ENCODE results near the gene DUSP23.
A peak's percentile ranks its signal among the peaks of the same experiment; 100 is the strongest.

Gene DUSP23

DNA sequence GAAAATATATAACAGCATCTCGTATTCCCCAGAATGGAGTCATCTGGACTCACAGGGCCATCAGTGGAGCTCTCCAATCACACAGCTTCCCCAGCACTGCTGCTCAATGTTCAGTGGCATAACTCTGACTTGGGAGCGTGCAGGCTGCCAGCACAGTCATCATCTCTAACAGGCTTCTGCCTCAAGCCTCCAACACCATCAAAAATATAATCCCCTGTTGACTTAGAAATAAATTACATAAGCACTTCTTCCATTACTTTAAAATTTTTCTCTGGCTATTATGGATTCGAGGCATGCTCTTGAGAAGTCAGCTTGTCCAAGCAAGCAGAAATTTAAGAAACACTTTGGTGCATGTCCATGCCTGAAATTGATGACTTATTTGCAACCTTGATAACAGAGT, 6.2 kb downstream of the DUSP23 start:
- FAIRE-seq = no peak

DNA sequence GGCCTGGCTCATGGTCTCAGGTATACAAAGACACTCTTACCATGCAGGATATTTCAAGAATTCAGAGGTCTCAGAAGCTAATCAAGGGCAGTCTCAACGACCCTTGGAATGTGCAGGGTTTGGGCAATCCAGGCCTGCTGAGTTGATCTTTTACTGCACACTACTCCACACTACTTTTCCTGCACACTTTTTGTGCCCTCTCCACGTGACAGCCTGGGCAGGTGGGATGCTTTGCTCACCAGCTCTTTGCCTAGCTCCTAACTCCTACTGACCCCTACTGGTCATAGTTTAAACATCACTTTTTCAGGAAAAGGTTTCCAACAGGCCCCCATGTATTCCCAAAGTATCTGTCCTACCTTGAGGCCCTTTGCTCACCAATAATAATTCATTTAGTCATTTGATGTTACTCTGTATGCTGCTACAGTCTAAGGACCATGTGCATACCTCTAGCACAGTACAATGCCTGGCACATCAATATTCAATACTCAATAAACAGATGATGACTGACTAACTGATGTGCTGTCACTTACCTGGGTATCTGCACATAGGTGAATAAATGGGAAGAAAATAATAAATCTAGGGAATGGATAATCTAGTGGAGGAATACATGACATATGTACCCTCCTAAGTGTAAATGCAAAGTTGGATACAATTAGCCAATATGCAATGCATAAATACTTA, 9.6 kb downstream of the DUSP23 start:
- FAIRE-seq = no peak

DNA sequence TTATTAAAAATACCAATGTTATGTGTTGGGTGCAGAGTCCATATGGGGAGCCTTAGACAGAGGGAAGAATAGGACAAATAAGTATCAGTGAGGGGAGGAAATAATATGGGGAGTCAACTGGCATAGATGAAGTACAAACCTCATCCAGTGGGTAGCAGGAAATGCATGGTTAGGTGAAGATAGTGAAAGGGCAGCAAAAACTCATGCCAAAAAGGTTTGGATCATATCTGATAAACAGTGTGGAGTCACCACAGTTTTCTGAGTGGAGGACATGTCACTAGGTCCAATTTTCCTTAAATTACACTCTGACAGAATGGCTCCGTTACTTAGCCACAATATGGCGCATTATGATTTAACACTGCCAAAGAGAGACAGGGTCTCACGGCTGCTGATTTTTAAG, 10.3 kb downstream of the DUSP23 start:
- FAIRE-seq = no peak

DNA sequence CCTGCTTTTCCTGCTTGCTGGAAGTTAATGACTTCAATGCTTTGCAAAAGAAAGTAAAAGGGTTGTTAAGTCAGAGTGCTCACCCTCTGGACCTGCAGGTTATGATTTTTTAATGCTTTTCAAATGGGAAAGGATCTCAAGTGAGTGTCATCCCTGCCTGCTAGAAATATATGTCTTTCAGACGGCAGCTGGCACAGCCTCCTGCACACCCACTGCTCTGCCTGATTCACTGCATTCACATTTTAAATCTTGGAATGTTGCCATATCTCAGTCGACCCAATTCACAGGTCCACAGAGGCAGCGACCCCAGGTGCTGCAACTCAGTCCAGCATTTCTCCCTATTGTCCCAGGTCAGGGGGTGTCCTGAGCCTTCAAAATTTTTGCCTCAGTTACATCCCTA, 10.7 kb downstream of the DUSP23 start:
- no peak for FAIRE-seq

DNA sequence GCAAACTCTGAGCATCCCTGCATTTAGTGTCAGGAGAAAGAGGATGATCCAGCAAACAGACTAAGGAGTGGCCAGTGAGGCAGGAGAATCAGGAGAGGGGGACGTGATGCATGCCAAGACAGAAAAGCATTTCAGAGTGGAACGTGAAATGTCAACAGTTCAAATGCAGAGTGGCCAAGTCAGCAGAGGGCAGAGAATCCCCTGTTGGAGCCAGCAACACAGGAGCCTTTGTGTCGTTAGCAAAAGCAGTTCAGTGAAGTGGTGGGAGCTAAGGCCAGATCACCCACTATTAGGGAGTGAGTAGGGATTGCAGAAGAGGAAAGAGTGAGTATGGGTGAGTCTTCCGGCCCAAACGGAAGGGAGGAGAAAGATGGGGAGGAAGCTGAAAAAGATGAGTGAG, 14.8 kb downstream of the DUSP23 start:
- FAIRE-seq = no peak

DNA sequence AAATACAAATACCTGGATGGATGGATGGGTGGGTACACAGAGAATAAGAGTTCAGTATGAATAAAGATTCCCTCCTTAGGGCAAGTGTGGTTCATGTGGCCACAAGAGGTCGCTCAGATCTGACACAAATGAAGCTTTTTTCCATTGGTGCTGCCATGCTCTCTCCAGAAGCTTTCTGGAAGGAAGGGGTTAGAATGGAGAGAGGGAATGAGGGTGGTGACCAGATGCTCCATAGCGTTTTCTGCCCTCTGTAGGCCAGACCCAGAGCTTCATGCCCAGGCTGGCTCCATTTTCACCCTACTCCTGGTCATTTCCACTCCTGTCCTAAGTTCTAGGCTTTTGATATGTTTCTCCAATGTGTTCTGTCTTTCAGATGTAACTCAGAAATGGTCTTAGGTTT, 18.1 kb downstream of the DUSP23 start:
- FAIRE-seq = peak; percentile 95

DNA sequence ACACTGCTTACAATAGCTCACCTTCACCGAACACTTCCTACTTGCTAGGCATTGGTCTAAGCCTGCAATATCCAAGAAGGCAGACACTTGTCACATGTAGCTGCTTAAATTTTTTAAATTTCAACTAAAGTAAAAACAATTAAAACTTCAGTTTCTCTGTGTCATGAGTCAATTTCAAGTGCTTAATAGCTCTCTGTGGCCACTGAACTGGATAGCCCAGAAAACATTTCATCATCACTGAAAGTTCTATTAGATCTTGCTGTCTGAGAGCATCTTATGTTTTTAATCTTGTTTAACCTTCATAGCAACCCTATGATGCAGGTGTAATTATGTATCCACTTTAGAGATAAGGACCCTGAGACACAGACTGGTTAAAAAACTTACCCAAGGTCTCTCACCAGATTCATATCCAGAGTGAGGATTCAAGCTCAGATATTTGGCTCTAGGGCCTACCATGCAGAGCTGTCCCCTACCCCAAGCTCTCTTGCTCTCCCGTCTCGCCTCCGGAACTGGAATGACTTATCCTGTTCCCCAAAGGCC, 18.8 kb downstream of the DUSP23 start:
- FAIRE-seq = no peak

DNA sequence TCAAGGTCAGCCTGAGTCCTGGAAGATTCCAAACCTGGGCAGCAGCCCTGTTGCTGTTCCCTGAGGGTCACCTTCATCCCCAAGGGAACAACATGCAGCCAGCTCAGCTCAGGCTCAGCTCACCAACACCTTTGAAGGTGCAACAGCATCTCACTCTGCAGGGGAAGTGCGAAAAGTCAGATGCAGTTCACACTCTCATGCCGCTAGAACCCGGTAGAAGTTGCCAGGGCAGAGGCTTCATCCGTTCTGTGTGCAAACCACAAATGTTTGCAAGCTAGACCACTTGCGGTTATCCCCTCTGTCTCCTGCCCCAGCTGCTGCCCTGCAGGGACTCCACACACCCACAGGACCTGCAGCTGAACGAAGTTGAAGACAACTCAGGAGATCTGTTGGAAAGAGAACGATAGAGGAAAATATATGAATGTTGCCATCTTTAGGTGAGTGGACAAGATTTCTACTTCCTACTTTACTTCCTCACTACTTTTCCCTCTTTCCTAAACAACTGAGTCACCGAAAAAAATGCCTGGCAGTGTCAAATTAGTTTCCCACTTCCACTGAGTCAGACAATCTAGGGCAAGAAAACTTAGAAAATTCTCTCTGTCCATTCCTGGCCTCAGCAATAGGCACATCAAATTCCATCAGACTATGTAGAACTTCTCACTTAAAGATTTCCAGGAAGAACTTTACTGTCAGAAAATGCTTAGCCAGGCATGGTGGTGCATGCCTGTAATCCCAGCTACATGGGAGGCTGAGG, 19.6 kb downstream of the DUSP23 start:
- no peak for FAIRE-seq

DNA sequence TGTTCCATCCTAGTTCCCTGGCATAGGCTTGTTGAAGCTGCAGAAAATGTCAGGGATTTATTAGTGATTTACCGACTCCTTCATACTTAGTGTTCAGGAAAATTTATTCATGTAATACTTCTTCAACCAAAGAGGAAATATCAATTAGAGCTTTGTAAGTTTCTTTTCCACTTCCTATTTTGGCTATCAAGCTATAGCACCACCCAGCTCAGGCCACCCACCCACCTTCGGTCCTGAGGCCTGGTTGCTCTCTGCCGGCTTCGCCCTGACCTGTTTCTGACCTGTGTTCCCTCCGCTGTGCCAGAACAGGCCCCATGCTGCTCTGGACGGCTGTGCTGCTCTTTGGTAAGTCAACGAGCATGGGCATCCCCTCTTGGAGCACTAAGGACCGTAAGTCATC, 21.3 kb downstream of the DUSP23 start, which contains the start of gene FCRL6:
Gene FCRL6 (plus strand): TSS at position 250 of the 400 bp plus-strand sequence. CDS start 65 bp downstream, at position 315.
- FAIRE-seq = no peak

DNA sequence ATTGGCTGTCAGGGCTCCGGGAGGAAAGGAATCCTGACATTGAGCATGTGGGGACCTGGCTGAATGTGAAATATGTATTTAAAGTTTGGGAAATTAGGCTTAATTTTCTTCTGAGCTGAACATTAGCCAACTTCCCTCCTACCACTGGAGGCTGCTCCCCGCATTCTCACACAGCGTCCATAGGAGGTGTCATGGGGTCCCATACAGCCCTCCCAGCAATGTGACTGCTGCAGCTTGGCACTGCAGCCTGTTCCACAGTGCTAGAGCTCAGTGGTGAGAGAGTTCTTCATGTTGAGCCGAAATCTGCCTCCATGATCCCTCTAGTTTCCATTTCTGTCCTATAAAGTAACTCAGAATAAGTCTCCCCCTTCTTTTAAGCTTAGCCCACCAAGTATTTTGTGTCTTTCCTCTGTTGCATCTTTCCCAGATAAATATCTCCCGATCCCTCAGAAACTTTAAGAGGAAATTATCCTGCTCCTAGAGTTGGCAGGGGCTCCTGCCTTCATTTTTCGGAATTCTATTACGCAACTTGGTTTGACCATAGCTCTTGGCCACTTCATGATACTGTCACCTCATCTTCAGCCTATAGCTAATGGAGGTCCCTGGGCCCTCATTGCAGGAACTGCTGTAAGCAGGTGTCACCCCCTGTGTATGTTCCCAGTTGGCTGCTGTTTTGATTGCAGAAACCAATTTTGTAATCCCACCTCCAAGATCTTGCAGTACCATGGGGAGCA, 23.4 kb downstream of the DUSP23 start:
- FAIRE-seq = no peak

DNA sequence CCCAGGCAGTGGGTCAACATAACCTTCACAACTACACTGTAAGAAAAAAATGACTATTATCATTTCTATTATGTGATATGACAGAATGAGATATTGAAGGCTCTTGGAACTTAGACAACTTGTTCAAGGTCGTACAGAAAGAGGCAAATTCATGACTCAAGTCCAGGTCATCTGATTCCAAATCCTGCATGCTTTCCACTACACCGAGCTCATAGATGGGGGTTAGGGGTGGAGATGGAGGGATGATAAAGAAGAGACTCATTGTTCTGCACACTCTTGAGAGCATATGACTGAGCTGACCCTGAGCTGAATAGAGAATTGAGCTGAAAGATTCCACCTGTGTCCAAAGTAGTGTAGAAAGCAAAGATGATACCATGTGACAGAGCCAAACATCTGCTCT, 24.2 kb downstream of the DUSP23 start:
- FAIRE-seq = no peak

DNA sequence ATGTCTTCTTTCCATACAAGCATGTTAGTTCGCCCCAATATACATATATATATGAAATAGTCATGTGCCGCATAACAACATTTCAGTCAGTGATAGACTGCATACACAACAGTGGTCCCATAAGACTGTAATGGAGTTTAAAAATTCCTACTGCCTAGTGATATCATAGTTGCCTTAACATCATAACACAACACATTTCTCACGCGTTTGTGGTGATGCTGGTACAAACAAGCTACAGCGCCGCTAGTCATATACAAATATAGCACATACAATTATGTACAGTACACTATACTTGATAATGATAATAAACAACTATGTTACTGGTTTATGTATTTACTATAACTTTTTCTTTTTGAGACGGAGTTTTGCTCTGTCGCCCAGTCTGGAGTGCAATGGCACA, 35.2 kb downstream of the DUSP23 start:
- no peak for FAIRE-seq

DNA sequence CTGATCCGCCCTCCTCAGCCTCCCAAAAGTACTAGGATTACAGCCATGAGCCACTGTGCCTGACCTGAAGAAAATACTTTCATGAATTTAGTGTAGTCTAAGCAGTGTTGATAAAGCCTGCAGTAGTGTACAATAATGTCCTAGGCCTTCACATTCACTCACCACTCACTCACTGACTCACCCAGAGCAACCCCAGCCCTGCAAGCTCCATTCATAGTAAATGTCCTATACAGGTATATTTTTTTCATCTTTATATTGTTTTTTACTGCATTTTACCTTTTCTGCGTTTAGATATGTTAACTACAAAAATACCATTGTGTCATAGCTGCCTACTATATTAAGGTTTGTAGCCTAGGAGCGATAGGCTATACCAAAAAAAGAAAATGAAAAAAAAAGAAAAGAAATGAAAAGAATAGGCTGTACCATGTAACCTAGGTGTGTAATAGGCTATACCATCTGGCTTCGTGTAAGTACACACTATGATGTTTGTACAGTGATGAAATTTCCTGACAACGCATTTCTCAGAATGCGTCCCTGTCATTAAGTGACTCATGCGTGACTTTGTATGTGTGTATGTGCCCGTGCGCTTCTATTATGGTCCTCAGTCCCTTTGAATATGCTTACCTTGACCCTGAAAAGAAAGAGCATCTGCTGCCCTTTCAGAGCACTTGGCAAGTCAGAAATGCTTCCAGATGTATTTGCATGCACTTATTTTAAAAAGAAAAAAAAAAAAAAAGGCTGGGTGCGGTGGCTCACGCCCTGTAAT, 36.7 kb downstream of the DUSP23 start:
- FAIRE-seq = peak; percentile 100

DNA sequence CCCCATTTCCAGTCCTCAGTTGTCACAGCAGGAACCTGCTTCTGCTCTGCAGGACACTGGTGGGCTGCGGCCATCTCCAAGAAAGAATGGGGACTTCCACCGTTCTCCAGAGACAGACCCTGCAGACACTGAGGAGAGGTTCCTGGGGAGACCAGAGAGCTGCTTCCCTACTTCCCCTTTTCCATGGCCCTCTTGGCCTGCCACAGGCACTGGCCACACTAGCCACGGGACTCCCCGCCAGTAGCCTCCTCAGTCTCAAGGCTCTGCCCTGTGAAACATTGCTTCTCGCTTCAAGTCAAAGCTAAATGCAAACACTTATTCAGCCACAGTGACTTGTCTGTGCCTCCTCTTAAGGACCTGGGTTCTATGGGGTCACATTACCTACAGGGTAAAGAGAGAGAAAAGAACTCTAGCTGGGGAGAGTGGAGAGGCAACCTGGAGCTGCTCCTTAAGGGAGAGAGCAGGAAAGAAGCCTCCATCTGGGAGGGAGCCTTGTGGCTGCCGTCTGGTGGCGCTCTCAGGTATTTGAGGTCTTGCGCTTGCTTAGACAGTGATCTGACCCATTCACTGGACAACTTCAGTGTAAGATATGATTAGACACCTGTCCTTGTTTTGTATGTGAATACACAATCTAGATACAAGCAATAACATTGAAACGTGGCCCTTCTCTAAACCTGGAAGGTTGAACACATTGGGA, 40.6 kb downstream of the DUSP23 start:
- FAIRE-seq = no peak

DNA sequence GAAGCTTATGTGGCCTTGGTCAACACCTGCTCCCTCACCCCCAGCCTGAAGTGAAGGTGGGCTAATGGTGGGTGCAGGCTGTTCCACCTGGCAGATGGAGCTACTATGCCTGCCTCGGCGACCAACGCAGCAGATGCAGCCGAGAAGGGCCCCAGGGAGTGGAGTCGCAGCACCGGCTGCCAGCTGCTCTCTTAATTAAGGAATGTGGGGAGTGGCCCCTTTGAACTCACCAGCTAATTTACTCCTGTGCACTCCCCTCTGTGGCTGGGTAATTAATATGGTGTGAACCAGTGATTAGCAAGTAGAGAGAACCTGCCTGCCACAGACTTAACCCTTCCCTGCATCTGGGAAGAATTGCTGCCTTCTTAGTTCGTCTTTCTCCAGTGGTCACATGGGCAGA, 42.6 kb downstream of the DUSP23 start:
- FAIRE-seq = no peak

DNA sequence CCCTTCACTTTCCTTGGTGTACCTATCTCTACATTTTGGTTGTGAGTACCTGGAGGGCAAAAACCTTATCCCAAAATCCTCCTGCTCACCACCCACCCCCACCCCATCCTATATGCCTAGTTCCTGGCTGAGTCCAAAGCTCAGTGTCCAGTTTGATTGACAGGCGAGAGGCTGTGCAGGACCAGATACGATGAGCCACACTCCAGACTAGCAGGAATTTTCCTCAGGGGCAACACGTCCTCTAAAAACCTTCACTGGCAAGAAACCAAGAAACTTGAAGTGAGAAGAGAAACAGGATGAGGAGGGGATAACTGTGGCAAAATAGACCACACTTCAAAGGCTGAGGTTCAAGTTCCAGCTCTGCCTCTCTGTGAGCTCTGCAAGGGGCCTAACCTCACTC, 44.8 kb downstream of the DUSP23 start:
- no peak for FAIRE-seq

DNA sequence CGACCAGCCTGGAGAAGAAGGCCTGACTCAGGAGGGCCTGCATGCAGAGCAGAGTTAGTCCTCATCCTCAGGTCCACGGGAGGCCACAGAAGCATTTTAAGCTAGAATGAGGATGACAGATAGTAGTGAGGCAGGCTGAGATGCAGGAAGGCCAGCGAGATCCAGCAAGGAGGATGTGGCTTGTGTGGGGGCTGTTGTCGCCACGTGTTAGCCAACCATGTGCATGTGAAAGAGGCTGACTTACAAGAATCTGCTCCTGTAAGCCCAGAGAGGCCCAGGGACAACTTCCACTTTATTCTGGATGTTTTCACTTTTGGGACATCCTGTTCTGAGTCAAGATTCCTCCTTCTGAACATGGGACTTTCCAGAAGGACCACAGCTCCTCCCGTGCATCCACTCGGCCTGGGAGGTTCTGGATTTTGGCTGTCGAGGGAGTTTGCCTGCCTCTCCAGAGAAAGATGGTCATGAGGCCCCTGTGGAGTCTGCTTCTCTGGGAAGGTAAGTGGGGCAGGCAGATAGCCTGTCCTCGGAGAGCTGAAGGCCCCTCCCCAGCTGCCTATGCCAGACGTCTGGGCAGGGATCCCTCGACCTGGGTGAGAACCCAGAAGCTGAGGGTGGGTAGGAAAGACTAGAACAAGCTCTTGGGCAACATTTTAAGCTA, 45.8 kb downstream of the DUSP23 start, which contains the start of gene SLAMF8:
Gene SLAMF8 (plus strand): TSS at position 433 of the 661 bp plus-strand sequence. CDS start 26 bp downstream, at position 459.
- no peak for FAIRE-seq

DNA sequence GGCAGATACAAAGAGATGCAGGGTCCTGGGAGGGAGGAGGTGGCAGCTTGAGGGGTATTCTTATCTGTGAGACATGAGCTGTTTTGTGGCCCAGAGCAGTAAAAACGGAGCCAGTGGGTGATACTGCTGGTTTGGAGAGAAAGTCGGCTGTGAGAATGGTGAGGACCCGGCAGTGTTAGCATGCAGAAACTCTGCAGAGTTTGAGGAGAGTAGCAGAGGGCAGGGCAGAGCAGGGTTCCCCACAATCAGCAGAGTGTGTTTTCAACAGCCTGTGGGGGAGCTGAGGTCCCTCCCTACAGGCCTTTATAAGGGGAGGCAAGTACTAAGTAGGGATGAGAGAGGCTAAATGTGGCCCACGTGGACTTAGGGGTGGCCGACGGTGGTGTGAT, 46.3 kb downstream of the DUSP23 start:
- FAIRE-seq = no peak

DNA sequence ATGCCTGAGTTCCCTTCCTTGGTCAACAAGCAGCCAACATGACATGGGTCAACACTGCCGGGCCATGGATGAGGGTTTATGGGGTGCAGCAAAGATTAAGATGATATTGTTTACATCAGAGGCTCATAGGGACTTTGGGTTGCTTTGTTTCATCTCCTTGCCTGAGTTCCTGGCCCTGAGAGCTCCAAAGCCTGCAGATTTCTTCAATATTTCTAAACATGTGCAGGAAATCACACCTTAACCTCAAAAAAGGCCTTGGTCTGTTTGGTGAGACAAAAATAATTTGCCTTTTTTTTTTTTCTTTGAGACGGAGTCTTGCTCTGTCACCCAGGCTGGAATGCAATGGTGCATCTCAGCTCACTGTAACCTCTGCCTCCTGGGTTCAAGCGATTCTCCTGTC, 46.8 kb downstream of the DUSP23 start:
- FAIRE-seq = no peak

DNA sequence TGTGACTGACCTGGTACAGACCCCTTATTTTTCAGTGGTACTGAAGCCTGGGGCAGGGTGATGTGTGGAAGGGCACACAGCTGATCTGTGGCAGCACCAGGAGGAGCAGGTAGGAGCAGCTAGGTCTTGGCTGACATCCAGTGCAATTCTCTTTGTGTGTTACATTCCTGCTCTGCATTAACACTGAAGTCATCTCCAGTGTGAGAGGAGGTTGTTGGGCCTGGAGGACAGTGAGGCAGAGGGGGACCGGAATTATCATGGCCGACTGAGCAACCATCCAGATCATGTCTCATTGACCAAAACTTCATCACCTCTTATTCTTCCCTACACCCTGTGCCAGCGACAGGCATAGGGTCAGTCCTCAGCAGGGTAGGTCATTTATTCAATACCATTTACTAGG, 47.4 kb downstream of the DUSP23 start:
- FAIRE-seq = no peak

DNA sequence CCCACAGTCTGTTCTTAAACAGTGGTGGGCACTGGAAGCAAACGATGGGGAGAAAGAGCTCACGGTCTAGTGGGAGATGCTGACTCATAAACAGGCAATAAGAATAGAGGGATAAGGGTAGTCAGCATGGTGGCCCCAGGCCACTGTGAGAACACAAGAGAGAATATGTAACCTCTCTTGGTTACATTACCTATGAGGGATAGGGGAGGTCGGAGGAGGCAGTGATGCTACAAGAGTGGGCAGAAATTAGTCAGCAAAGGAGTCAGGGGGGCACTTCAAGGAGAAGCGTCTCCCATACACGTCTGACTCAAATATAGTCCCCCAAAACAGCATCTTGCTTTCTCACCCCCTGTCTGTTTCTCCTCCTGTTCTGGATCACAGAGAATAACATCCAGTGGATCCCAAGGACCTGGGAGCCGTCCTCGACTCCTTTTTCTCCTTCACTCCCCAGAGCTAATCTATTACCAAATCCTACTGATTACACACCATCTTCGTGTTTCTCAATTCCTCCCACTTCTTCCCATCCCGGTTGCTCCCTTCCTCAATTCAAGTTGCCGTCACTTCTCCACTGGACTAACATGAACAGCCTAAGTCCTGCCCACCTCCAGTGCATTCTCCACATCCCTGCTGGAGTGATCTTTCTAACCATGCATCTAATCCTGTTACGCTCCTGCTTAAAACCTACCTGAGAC, 48.0 kb downstream of the DUSP23 start:
- no peak for FAIRE-seq

Measured in islet of Langerhans (tissue), 1 donor.